HG03520 (cell line): Measurements from ENCODE around the gene CDKN1C.

ENCODE experiments used
- ATAC-seq: cut with Tn5 transposase; IDR thresholded peaks from one replicate; pipeline ENCODE4 v1.9.1; 2021; ENCODE audit warnings: mild to moderate bottlenecking, moderate library complexity; ENCODE audit not compliant: unreplicated experiment

Gene CDKN1C

GRCh38 chr11:2848497-2848896 lies 37.1 kb downstream of the CDKN1C start:
- no peak for ATAC-seq

GRCh38 chr11:2847561-2847960 lies 38.0 kb downstream of the CDKN1C start:
- ATAC-seq, result no peak

GRCh38 chr11:2846470-2846869 lies 39.1 kb downstream of the CDKN1C start:
- ATAC-seq, result no peak

- ATAC-seq, result no peak
Measured at GRCh38 chr11:2846056-2846455, 39.5 kb downstream of the CDKN1C start.

- ATAC-seq, result no peak
Measured at GRCh38 chr11:2844996-2845395, 40.6 kb downstream of the CDKN1C start.

GRCh38 chr11:2844116-2844842 lies 41.3 kb downstream of the CDKN1C start:
- ATAC-seq, result no peak

GRCh38 chr11:2843551-2843950 lies 42.0 kb downstream of the CDKN1C start:
- ATAC-seq, result no peak

- no peak for ATAC-seq
Measured at GRCh38 chr11:2842876-2843275, 42.7 kb downstream of the CDKN1C start.

GRCh38 chr11:2841411-2842190 lies 44.0 kb downstream of the CDKN1C start:
- no peak for ATAC-seq

- ATAC-seq, result no peak
Measured at GRCh38 chr11:2839395-2839943, 46.1 kb downstream of the CDKN1C start.

- no peak for ATAC-seq
Measured at GRCh38 chr11:2838676-2839294, 46.8 kb downstream of the CDKN1C start.

GRCh38 chr11:2838091-2838490 lies 47.5 kb downstream of the CDKN1C start:
- ATAC-seq, result no peak

GRCh38 chr11:2837651-2838050 lies 47.9 kb downstream of the CDKN1C start:
- no peak for ATAC-seq

GRCh38 chr11:2837096-2837601 lies 48.4 kb downstream of the CDKN1C start:
- ATAC-seq, result no peak

GRCh38 chr11:2836315-2837095 lies 49.1 kb downstream of the CDKN1C start:
- no peak for ATAC-seq

GRCh38 chr11:2835751-2836150 lies 49.8 kb downstream of the CDKN1C start:
- ATAC-seq, result no peak

GRCh38 chr11:2835296-2835695 lies 50.3 kb downstream of the CDKN1C start:
- ATAC-seq, result no peak

GRCh38 chr11:2834503-2835273 lies 50.9 kb downstream of the CDKN1C start:
- ATAC-seq, result no peak

- no peak for ATAC-seq
Measured at GRCh38 chr11:2833716-2834502, 51.7 kb downstream of the CDKN1C start.
